CD4-positive, alpha-beta T cell (primary cell): ENCODE measurements around the gene PIAS2. TPM values are rescaled to one million over a fixed set of nuclear protein-coding genes. Genes with fewer than 3 reads are reported as not detected.

Experiments used
- ATAC-seq: fragments of 200-7000 bp; cut with Tn5 transposase; one replicate; pipeline ENCODE4 v1.10.0; 2022; ENCODE audit warnings: mild to moderate bottlenecking; ENCODE audit not compliant: poor library complexity
- CTCF ChIA-PET: fragments of 350-600 bp; sonication (Branson Sonifier 250); formaldehyde crosslinking; loops from one replicate; lab custom pipeline; 2021; ENCODE audit warnings: antibody characterized with exemption, inconsistent platforms; lab: Charles Lee
- POLR2A ChIA-PET: fragments of 350-600 bp; sonication (Branson Sonifier 250); formaldehyde crosslinking; loops from one replicate; lab custom pipeline; 2021; ENCODE audit warnings: antibody characterized with exemption, inconsistent platforms; lab: Charles Lee
- DNase-seq, 14 experiments: peaks; one replicate each; pipeline ENCODE4 v3.0.0-alpha.2; 2013 to 2020; ENCODE audit warnings: mixed read lengths in 2 of 14
- H3K27ac ChIP-seq, 2 donors: one replicate each; pipeline versions ENCODE4 v1.5.1 to v1.7.0; 2013; ENCODE audit warnings: low read length in 2 of 2, low read depth in 1 of 2, mild to moderate bottlenecking in 1 of 2
- H3K27me3 ChIP-seq, 2 experiments: 1 replicate in 1 of 2; 2 replicates in 1 of 2; pipeline versions ENCODE4 v1.6.1 to v1.7.0; 2013; ENCODE audit warnings: low read length in 2 of 2, control low read depth in 1 of 2, mild to moderate bottlenecking in 1 of 2, moderate library complexity in 1 of 2; ENCODE audit not compliant: insufficient read depth in 2 of 2, control insufficient read depth in 1 of 2
- H3K36me3 ChIP-seq: one replicate; pipeline ENCODE4 v1.6.1; 2013; ENCODE audit warnings: low read length, control low read depth; ENCODE audit not compliant: insufficient read depth
- H3K4me1 ChIP-seq: one replicate; pipeline ENCODE4 v1.6.1; 2013; ENCODE audit warnings: low read length, control low read depth; ENCODE audit not compliant: insufficient read depth
- H3K4me3 ChIP-seq: one replicate; pipeline ENCODE4 v1.5.1; 2013; ENCODE audit warnings: mild to moderate bottlenecking, low read length, moderate library complexity
- H3K9me3 ChIP-seq, 2 experiments: 1 replicate in 1 of 2; 2 replicates in 1 of 2; pipeline versions ENCODE4 v1.6.1 to v1.7.0; 2013; ENCODE audit warnings: low read length in 2 of 2, mild to moderate bottlenecking in 2 of 2, control low read depth in 1 of 2, moderate library complexity in 1 of 2; ENCODE audit not compliant: control insufficient read depth in 1 of 2, insufficient read depth in 1 of 2
- H3K27ac Mint-ChIP-seq: one replicate; pipeline ENCODE4 v1.8.0; 2020; ENCODE audit warnings: mixed read lengths
- H3K27me3 Mint-ChIP-seq: one replicate; pipeline ENCODE4 v1.8.0; 2021; ENCODE audit warnings: mixed read lengths
- H3K36me3 Mint-ChIP-seq: one replicate; pipeline ENCODE4 v1.8.0; 2021; ENCODE audit warnings: low read depth, mixed read lengths
- H3K4me1 Mint-ChIP-seq: one replicate; pipeline ENCODE4 v1.8.0; 2021; ENCODE audit warnings: low read depth, mixed read lengths
- H3K4me3 Mint-ChIP-seq: one replicate; pipeline ENCODE4 v1.8.0; 2020; ENCODE audit warnings: mild to moderate bottlenecking, mixed read lengths
- H3K9me3 Mint-ChIP-seq: one replicate; pipeline ENCODE4 v1.8.0; 2020; ENCODE audit warnings: mixed read lengths
- CTCF ChIP-seq: fragments of 200-600 bp; IDR thresholded peaks from one replicate; pipeline ENCODE4 v1.8.0; 2022; ENCODE audit warnings: antibody characterized with exemption, mild to moderate bottlenecking
- intact Hi-C, 2 experiments: fragments of 100-400 bp; cut with DNase I in 1 of 2; cut with micrococcal nuclease in 1 of 2; formaldehyde crosslinking; loops; one replicate each; pipeline versions ENCODE4 v1.15.1 to v1.9.0; 2023 to 2025; cut with DNase I, micrococcal nuclease
- total RNA-seq, 174 experiments: library from RNA in 2 of 174; stranded (reverse) in 2 of 174; gene quantifications; one replicate each; pipeline ENCODE4 v1.2.3 and lab custom pipeline; 2021 to 2026

Gene PIAS2
- total RNA-seq, 2 experiments from 2014 or later = 32.0 to 36.3 TPM

DNA sequence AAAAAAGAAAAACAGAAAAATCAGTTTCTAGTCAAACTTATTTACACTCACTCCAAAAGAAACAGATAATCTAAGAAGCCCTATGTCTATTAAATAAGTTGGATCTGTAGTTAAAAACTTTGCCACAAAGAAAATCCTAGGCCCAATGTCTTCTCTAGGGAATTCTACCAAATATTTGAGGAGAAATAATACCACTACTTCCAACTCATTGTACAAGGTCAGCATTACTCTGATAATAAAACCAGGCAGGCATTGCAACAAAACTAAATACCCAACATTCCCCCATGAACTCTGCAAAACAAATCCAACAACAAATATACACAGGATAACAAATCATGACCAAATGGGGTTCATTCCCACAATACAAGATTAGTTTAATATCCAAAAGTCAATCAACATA, 86.7 kb downstream of the PIAS2 start:
- Mint-ChIP-seq H3K4me1 (no peaks in the 10 kb centered on the region), H3K36me3 (peaks cover 83% of the 10 kb centered on the region), H3K27ac (no peak overlapping the region), H3K9me3 (no peaks in the 10 kb centered on the region), H3K4me3 (no peak overlapping the region), H3K27me3 (no peaks in the 10 kb centered on the region)
- Histone ChIP-seq H3K9me3 (no peaks in the 10 kb centered on the region), H3K36me3 (peaks cover 22% of the 10 kb centered on the region), H3K27me3 (no peaks in the 10 kb centered on the region), H3K4me3 (no peak overlapping the region), H3K27ac (no peak overlapping the region), H3K4me1 (no peaks in the 10 kb centered on the region)
- POLR2A ChIA-PET = no interaction called here
- intact Hi-C loops = no loop called here
- no peak for ATAC-seq
- CTCF ChIA-PET = no interaction called here
- no peak for TF ChIP-seq CTCF
- no peak for DNase-seq

DNA sequence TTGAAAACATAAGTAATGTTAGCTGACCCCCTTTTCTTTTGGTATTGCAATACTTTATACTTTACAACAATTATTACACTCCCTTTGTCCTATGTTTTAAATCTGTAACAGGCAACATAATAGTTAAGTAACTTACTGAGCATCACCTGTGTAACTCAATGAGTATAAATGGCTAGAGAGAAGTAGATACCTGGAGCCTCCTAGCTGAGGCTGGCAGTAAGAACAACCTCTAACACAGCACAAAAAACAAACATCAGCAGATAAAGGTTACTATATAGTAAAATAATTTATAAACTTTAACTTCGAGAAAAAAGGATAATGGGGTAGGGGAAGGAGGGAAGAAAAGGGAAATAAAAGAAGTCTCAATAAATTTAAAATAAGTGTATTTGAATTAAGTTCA, 87.4 kb downstream of the PIAS2 start:
- ChIA-PET CTCF (no interaction called here), POLR2A (no interaction called here)
- ATAC-seq (no peak), DNase-seq (no peak)
- no peak for TF ChIP-seq CTCF
- intact Hi-C loops = no loop called here
- no peaks in the 10 kb centered on the region for H3K9me3 ChIP-seq
- H3K36me3 ChIP-seq = peaks cover 25% of the 10 kb centered on the region
- H3K4me3 Mint-ChIP-seq = no peak overlapping the region
- no peaks in the 10 kb centered on the region for H3K4me1 Mint-ChIP-seq
- H3K27ac Mint-ChIP-seq = no peak overlapping the region
- no peak overlapping the region for H3K27ac ChIP-seq
- no peaks in the 10 kb centered on the region for H3K4me1 ChIP-seq
- no peaks in the 10 kb centered on the region for H3K9me3 Mint-ChIP-seq
- H3K27me3 Mint-ChIP-seq = no peaks in the 10 kb centered on the region
- H3K4me3 ChIP-seq = no peak overlapping the region
- no peaks in the 10 kb centered on the region for H3K27me3 ChIP-seq
- H3K36me3 Mint-ChIP-seq = peaks cover 85% of the 10 kb centered on the region

DNA sequence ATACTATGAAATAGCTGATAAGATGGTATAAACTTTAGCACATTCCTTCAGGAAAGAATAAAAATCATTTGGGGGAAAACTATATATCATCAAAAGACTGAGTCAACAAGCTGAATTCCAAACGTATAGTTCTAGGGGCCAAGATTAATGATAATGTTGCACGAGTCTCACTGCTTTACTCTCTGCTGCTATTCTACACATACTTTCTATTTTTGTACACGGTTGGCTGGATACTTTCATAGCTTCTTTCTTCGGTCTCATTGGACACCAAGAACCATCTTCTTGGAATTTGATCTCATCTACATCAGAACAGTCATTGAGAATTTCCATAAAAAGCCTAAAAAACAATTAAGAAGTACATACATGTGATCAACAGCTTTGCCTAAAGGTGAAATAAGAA, 87.8 kb downstream of the PIAS2 start:
- TF ChIP-seq CTCF = no peak
- no peaks in the 10 kb centered on the region for H3K9me3 ChIP-seq
- H3K27ac ChIP-seq = no peak overlapping the region
- DNase-seq (no peak), ATAC-seq (no peak)
- Mint-ChIP-seq H3K27me3 (no peaks in the 10 kb centered on the region), H3K9me3 (no peaks in the 10 kb centered on the region), H3K27ac (no peak overlapping the region), H3K4me1 (no peaks in the 10 kb centered on the region), H3K36me3 (peaks cover 83% of the 10 kb centered on the region), H3K4me3 (no peak overlapping the region)
- no peak overlapping the region for H3K4me3 ChIP-seq
- ChIA-PET CTCF (no interaction called here), POLR2A (no interaction called here)
- H3K4me1 ChIP-seq = no peaks in the 10 kb centered on the region
- intact Hi-C loops = no loop called here
- no peaks in the 10 kb centered on the region for H3K27me3 ChIP-seq
- H3K36me3 ChIP-seq = peaks cover 25% of the 10 kb centered on the region
